ENCODE results near the gene RAB44.

GRCh38 chr6:36700831-36701230, 3.2 kb downstream of the RAB44 start:
- TF ChIP-seq EZH2 (IDR thresholded peaks at IDR 0.05) (no peak), FOXP2 (optimal IDR thresholded peaks at IDR 0.05; ENCODE audit: control extremely low read depth, extremely low read length, insufficient read depth) (no peak), POLR2AphosphoS5 (IDR thresholded peaks at IDR 0.05; ENCODE audit: borderline replicate concordance, low read depth, low read length) (no peak)

All from SK-N-MC (cell line).